ENCODE measurements around the gene CDK19.

The CDK19 gene

DNA sequence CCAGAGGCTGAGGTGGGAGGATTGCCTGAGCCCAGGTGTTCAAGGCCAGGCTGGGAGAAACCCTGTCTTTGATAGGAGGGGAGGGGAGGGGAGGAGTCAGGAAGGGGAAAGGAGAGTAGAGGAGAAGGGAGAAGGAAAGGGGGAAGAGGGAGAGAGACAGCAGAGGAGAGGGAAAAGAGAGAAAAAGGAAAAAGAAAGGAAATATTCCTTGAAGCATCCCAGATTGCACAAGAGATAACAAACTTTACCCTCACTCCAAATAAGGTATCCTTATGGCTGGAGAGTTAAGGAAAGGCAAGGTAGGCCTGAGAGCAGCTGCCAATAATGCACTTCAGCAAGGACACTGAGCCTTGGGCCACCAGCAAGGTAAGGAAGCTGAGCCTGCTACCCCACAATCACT lies 172.6 kb downstream of the CDK19 start:
- Histone ChIP-seq H3K9ac (ENCODE audit: low read depth in 1 of 2, low read length in 2 of 2) (no peak overlapping the region), H3K27me3 (ENCODE audit: control insufficient read depth in 2 of 2, insufficient read depth in 2 of 2, low read length in 2 of 2) (no peaks in the 10 kb centered on the region), H3K4me3 (ENCODE audit: low read length in 2 of 2) (no peak overlapping the region), H3K9me3 (ENCODE audit: control insufficient read depth in 2 of 2, low read length in 2 of 2) (no peaks in the 10 kb centered on the region), H3K4me1 (ENCODE audit: control insufficient read depth in 2 of 2, insufficient read depth in 2 of 2, low read length in 2 of 2) (no peaks in the 10 kb centered on the region), H3K27ac (ENCODE audit: low read depth in 2 of 2, low read length in 2 of 2) (no peak overlapping the region), H3K36me3 (ENCODE audit: control insufficient read depth in 2 of 2, insufficient read depth in 2 of 2, low read length in 2 of 2) (peaks cover 9% of the 10 kb centered on the region in 2 donors)

DNA sequence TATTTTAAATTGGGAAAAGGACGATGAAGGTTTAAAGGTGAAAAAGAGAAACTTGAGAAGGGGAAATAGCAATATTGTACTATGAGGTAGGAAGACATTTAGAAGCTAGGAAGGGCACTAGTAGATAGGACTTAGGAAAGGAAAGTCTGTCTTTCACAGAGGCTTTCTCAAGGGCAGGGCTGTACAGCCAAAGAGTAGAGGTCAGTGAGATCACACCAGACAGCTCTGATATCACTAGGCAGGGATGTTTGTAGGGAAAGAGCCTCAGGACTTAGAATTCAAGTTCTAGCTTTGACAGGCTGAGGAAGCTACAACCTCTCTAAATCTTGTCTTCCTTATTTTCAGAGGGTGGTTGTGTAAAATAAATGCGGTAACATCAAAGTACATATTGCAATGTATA lies 178.5 kb downstream of the CDK19 start:
- no peaks in the 10 kb centered on the region for H3K4me1 ChIP-seq (ENCODE audit: control insufficient read depth in 2 of 2, insufficient read depth in 2 of 2, low read length in 2 of 2)
- H3K9me3 ChIP-seq (ENCODE audit: control insufficient read depth in 2 of 2, low read length in 2 of 2): no peaks in the 10 kb centered on the region
- H3K36me3 ChIP-seq (ENCODE audit: control insufficient read depth in 2 of 2, insufficient read depth in 2 of 2, low read length in 2 of 2): no peaks in the 10 kb centered on the region
- no peak overlapping the region for H3K4me3 ChIP-seq (ENCODE audit: low read length in 2 of 2)
- H3K27me3 ChIP-seq (ENCODE audit: control insufficient read depth in 2 of 2, insufficient read depth in 2 of 2, low read length in 2 of 2): no peaks in the 10 kb centered on the region
- H3K9ac ChIP-seq (ENCODE audit: low read depth in 1 of 2, low read length in 2 of 2): no peak overlapping the region
- H3K27ac ChIP-seq (ENCODE audit: low read depth in 2 of 2, low read length in 2 of 2): no peak overlapping the region

DNA sequence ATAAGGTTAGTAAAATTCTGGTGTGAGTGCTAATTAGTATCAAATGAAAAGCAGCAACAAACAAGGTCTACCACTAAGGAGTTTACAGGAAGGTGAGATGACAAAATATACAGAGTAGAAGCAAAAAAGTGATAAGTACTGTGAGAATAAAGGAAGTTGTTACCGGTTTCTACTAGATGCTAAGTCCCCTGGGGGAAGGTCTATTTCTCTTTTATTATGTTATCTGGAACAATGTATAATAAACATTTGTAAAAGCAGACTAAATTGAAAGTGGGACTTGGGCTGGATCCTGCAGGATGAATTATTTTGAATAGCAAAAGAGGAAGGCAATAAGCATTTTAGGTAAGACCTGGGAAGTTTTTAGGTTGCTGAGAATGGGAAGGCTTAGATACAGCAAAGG lies 180.2 kb downstream of the CDK19 start:
- Histone ChIP-seq H3K9ac (ENCODE audit: low read depth in 1 of 2, low read length in 2 of 2) (no peak overlapping the region), H3K9me3 (ENCODE audit: control insufficient read depth in 2 of 2, low read length in 2 of 2) (no peaks in the 10 kb centered on the region), H3K4me1 (ENCODE audit: control insufficient read depth in 2 of 2, insufficient read depth in 2 of 2, low read length in 2 of 2) (no peaks in the 10 kb centered on the region), H3K36me3 (ENCODE audit: control insufficient read depth in 2 of 2, insufficient read depth in 2 of 2, low read length in 2 of 2) (no peaks in the 10 kb centered on the region), H3K4me3 (ENCODE audit: low read length in 2 of 2) (no peak overlapping the region), H3K27ac (ENCODE audit: low read depth in 2 of 2, low read length in 2 of 2) (no peak overlapping the region), H3K27me3 (ENCODE audit: control insufficient read depth in 2 of 2, insufficient read depth in 2 of 2, low read length in 2 of 2) (no peaks in the 10 kb centered on the region)

DNA sequence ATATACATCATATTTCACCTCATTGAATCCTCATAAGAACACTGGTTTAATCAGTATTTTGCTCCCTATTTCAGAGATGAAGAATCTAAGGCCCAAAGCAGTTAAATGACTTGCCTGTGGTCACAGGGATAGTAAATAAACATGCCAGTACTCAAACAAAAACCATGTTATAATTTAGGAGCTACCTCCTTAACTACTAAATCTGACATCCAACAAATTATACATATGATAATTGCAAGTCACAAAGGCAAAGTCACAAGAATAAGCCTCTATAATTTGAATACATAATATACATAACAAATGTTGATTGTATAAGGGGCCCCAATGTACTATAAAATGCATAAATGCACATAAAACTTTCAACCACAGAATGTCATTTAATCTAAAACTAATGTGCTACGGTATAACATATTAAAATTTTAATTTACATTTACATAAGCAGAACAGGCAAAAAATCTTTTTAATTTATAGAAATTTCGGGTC lies 181.5 kb downstream of the CDK19 start:
- Histone ChIP-seq H3K36me3 (ENCODE audit: control insufficient read depth in 2 of 2, insufficient read depth in 2 of 2, low read length in 2 of 2) (peaks cover 0 to 2% of the 10 kb centered on the region in 2 donors), H3K4me3 (ENCODE audit: low read length in 2 of 2) (no peak overlapping the region), H3K4me1 (ENCODE audit: control insufficient read depth in 2 of 2, insufficient read depth in 2 of 2, low read length in 2 of 2) (no peaks in the 10 kb centered on the region), H3K27ac (ENCODE audit: low read depth in 2 of 2, low read length in 2 of 2) (no peak overlapping the region), H3K27me3 (ENCODE audit: control insufficient read depth in 2 of 2, insufficient read depth in 2 of 2, low read length in 2 of 2) (no peaks in the 10 kb centered on the region), H3K9ac (ENCODE audit: low read depth in 1 of 2, low read length in 2 of 2) (no peak overlapping the region), H3K9me3 (ENCODE audit: control insufficient read depth in 2 of 2, low read length in 2 of 2) (no peaks in the 10 kb centered on the region)

DNA sequence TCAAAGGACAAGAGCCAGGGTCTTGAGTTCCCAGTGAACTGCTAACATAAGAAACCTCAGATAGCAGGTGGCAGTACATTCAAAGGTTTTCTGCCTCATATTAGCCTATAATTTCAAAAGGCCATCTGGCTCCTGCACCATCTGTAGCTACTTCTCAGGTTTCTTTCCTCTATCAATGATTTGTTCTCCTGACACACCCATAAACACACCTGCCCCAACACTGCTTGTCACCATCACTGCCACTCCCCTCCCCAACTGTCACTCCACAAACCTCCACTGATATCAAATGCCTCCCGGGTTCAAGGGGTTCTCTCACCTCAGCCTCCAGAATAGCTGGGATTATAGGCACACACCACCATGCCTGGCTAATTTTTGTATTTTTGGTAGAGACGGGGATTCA lies 186.1 kb downstream of the CDK19 start:
- no peaks in the 10 kb centered on the region for H3K4me1 ChIP-seq (ENCODE audit: control insufficient read depth in 2 of 2, insufficient read depth in 2 of 2, low read length in 2 of 2)
- H3K9me3 ChIP-seq (ENCODE audit: control insufficient read depth in 2 of 2, low read length in 2 of 2): no peaks in the 10 kb centered on the region
- no peak overlapping the region for H3K27ac ChIP-seq (ENCODE audit: low read depth in 2 of 2, low read length in 2 of 2)
- H3K4me3 ChIP-seq (ENCODE audit: low read length in 2 of 2): no peak overlapping the region
- H3K9ac ChIP-seq (ENCODE audit: low read depth in 1 of 2, low read length in 2 of 2): no peak overlapping the region
- H3K36me3 ChIP-seq (ENCODE audit: control insufficient read depth in 2 of 2, insufficient read depth in 2 of 2, low read length in 2 of 2): peaks cover 0 to 9% of the 10 kb centered on the region in 2 donors
- no peaks in the 10 kb centered on the region for H3K27me3 ChIP-seq (ENCODE audit: control insufficient read depth in 2 of 2, insufficient read depth in 2 of 2, low read length in 2 of 2)

DNA sequence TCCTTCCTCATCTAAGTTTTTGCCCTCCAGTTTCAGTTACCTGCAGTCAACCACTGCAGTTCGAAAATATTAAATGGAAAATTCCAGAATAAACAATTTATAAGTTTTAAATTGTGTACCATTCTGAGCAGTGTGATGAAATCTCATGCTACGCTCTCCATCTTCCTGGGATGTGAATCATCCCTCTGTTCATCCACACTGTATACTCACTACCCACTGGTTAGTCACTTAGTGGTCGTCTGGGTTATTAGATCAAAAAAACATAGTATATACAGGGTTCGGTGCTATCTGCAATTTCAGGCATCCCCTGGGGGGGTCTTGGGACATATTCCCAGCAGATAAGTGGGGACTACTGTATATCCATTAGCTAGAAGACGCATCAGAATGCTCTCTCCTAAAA lies 186.9 kb downstream of the CDK19 start:
- Histone ChIP-seq H3K36me3 (ENCODE audit: control insufficient read depth in 2 of 2, insufficient read depth in 2 of 2, low read length in 2 of 2) (peaks cover 0 to 9% of the 10 kb centered on the region in 2 donors), H3K27ac (ENCODE audit: low read depth in 2 of 2, low read length in 2 of 2) (no peak overlapping the region), H3K4me1 (ENCODE audit: control insufficient read depth in 2 of 2, insufficient read depth in 2 of 2, low read length in 2 of 2) (no peaks in the 10 kb centered on the region), H3K27me3 (ENCODE audit: control insufficient read depth in 2 of 2, insufficient read depth in 2 of 2, low read length in 2 of 2) (no peaks in the 10 kb centered on the region), H3K9me3 (ENCODE audit: control insufficient read depth in 2 of 2, low read length in 2 of 2) (no peaks in the 10 kb centered on the region), H3K9ac (ENCODE audit: low read depth in 1 of 2, low read length in 2 of 2) (no peak overlapping the region), H3K4me3 (ENCODE audit: low read length in 2 of 2) (no peak overlapping the region)

DNA sequence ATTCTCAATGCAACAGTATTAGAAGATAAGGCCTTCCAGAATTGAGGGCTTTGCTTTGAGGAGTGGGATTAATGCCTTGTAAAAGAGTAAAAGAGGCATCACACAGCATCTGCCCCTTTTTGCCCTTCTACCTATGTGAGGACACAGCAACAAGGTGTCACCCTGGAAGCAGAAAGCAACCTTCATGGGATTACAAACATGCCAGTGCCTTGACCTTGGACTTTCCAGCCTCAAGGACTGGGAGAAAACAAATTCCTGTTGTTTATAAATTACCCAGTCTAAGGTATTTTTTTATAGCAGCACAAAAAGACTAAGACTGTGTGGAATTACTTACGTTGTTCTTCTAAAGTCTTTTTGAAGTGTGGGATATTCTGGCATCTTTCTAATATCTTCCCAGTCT lies 188.8 kb downstream of the CDK19 start:
- Histone ChIP-seq H3K9ac (ENCODE audit: low read depth in 1 of 2, low read length in 2 of 2) (no peak overlapping the region), H3K36me3 (ENCODE audit: control insufficient read depth in 2 of 2, insufficient read depth in 2 of 2, low read length in 2 of 2) (peaks cover 10 to 25% of the 10 kb centered on the region in 2 donors), H3K4me1 (ENCODE audit: control insufficient read depth in 2 of 2, insufficient read depth in 2 of 2, low read length in 2 of 2) (no peaks in the 10 kb centered on the region), H3K9me3 (ENCODE audit: control insufficient read depth in 2 of 2, low read length in 2 of 2) (no peaks in the 10 kb centered on the region), H3K27ac (ENCODE audit: low read depth in 2 of 2, low read length in 2 of 2) (no peak overlapping the region), H3K27me3 (ENCODE audit: control insufficient read depth in 2 of 2, insufficient read depth in 2 of 2, low read length in 2 of 2) (no peaks in the 10 kb centered on the region), H3K4me3 (ENCODE audit: low read length in 2 of 2) (no peak overlapping the region)

DNA sequence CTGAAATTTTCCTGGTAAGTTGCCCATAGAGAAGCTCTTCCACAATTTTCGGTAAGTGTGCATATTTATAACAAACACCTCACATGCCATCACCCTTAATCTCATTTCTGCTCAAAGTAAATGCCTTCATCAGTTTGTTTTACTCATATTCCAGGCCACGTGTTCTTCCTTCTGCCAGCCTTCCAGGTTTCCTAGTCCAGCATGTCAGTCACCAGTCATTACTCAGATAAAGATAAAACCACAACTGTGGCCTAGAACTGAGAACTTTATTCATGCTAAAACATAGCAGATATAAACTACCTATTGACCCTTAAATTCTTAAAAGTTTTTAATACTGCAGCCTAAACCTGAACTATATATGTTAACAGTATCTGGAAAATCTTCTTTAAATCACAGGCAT lies 189.4 kb downstream of the CDK19 start:
- peaks cover 10 to 28% of the 10 kb centered on the region in 2 donors for H3K36me3 ChIP-seq (ENCODE audit: control insufficient read depth in 2 of 2, insufficient read depth in 2 of 2, low read length in 2 of 2)
- no peaks in the 10 kb centered on the region for H3K4me1 ChIP-seq (ENCODE audit: control insufficient read depth in 2 of 2, insufficient read depth in 2 of 2, low read length in 2 of 2)
- no peak overlapping the region for H3K27ac ChIP-seq (ENCODE audit: low read depth in 2 of 2, low read length in 2 of 2)
- no peaks in the 10 kb centered on the region for H3K9me3 ChIP-seq (ENCODE audit: control insufficient read depth in 2 of 2, low read length in 2 of 2)
- H3K27me3 ChIP-seq (ENCODE audit: control insufficient read depth in 2 of 2, insufficient read depth in 2 of 2, low read length in 2 of 2): no peaks in the 10 kb centered on the region
- H3K4me3 ChIP-seq (ENCODE audit: low read length in 2 of 2): no peak overlapping the region
- no peak overlapping the region for H3K9ac ChIP-seq (ENCODE audit: low read depth in 1 of 2, low read length in 2 of 2)

DNA sequence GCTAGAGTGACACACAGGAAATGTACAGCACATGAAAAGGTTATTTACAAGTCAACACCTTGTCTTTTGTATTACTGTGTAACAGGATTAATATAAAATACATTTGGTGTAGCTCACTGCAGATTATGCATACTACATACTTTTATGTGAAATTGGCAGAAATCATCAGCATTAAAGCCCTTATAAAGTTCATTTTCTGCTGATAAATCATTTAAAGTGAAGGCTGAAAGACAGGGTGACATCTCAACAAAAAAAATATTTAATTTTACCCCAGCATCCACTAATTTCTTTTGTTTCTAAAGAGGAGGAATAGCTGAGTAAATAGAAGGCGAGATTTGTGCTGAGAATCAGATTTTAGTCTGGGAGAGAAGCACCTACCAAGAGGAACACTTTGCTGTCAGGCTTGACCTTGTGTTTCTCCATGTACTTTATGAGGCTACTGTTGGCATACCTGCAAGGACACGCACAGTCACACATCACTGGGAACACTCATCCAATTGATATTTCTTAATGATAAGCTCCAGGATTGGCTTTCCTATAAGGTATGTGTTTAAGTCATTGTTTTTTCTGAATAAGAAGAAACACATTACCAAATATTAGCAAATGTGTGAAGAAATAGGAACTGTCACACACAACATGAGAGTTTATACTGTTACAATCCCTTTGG lies 192.2 kb downstream of the CDK19 start:
- H3K4me1 ChIP-seq (ENCODE audit: control insufficient read depth in 2 of 2, insufficient read depth in 2 of 2, low read length in 2 of 2): peaks cover 9 to 11% of the 10 kb centered on the region in 2 donors
- H3K9ac ChIP-seq (ENCODE audit: low read depth in 1 of 2, low read length in 2 of 2): no peak overlapping the region
- H3K4me3 ChIP-seq (ENCODE audit: low read length in 2 of 2): no peak overlapping the region
- H3K36me3 ChIP-seq (ENCODE audit: control insufficient read depth in 2 of 2, insufficient read depth in 2 of 2, low read length in 2 of 2): peaks cover 10 to 30% of the 10 kb centered on the region in 2 donors
- no peak overlapping the region for H3K27ac ChIP-seq (ENCODE audit: low read depth in 2 of 2, low read length in 2 of 2)
- H3K27me3 ChIP-seq (ENCODE audit: control insufficient read depth in 2 of 2, insufficient read depth in 2 of 2, low read length in 2 of 2): no peaks in the 10 kb centered on the region
- H3K9me3 ChIP-seq (ENCODE audit: control insufficient read depth in 2 of 2, low read length in 2 of 2): no peaks in the 10 kb centered on the region

DNA sequence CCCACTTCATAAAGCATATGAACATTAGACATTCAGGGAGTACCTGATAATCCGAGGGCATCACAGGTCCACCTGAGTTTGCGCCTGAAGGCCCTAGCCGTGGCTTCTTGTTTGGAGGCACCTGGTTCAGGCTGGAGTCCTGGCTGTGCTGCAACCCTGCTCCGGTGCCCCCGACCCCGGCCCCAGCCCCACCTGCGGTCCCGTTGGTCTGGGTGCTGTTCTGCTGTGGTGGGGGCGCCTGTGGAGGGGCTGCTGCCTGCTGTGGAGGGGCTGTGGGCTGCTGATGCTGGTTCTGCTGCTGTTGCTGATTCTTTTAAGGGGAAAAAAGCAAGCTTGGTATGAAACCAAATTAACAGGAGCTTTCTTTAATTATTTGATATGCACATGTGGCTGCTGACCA lies 194.2 kb downstream of the CDK19 start:
- H3K9me3 ChIP-seq (ENCODE audit: control insufficient read depth in 2 of 2, low read length in 2 of 2): no peaks in the 10 kb centered on the region
- H3K9ac ChIP-seq (ENCODE audit: low read depth in 1 of 2, low read length in 2 of 2): no peak overlapping the region
- H3K36me3 ChIP-seq (ENCODE audit: control insufficient read depth in 2 of 2, insufficient read depth in 2 of 2, low read length in 2 of 2): peaks cover 10 to 33% of the 10 kb centered on the region in 2 donors
- H3K4me1 ChIP-seq (ENCODE audit: control insufficient read depth in 2 of 2, insufficient read depth in 2 of 2, low read length in 2 of 2): peaks cover 9 to 11% of the 10 kb centered on the region in 2 donors
- H3K27me3 ChIP-seq (ENCODE audit: control insufficient read depth in 2 of 2, insufficient read depth in 2 of 2, low read length in 2 of 2): no peaks in the 10 kb centered on the region
- H3K27ac ChIP-seq (ENCODE audit: low read depth in 2 of 2, low read length in 2 of 2): no peak overlapping the region
- H3K4me3 ChIP-seq (ENCODE audit: low read length in 2 of 2): no peak overlapping the region
